ENCODE measurements around the gene ZBTB38.

- no peak for TF ChIP-seq POLR2A (IDR thresholded peaks at IDR 0.05)
- TF ChIP-seq, protein P1, sequence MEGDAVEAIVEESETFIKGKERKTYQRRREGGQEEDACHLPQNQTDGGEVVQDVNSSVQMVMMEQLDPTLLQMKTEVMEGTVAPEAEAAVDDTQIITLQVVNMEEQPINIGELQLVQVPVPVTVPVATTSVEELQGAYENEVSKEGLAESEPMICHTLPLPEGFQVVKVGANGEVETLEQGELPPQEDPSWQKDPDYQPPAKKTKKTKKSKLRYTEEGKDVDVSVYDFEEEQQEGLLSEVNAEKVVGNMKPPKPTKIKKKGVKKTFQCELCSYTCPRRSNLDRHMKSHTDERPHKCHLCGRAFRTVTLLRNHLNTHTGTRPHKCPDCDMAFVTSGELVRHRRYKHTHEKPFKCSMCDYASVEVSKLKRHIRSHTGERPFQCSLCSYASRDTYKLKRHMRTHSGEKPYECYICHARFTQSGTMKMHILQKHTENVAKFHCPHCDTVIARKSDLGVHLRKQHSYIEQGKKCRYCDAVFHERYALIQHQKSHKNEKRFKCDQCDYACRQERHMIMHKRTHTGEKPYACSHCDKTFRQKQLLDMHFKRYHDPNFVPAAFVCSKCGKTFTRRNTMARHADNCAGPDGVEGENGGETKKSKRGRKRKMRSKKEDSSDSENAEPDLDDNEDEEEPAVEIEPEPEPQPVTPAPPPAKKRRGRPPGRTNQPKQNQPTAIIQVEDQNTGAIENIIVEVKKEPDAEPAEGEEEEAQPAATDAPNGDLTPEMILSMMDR (IDR thresholded peaks at IDR 0.05), result no peak
- no peak for TF ChIP-seq POLR2AphosphoS5 (IDR thresholded peaks at IDR 0.05)
Observed at GRCh38 chr3:141328286-141329166, 39.8 kb upstream of the ZBTB38 start.
